ENCODE data around the gene KCNMB4. TPM values are rescaled to one million over a fixed set of nuclear protein-coding genes. Genes with fewer than 3 reads are reported as not detected.
"Not testable (repeated sequence)": the region's sequence is repeated elsewhere in the genome, so short reads cannot be mapped to it uniquely, and the experiment has no call there.

The KCNMB4 gene
- total and polyA plus RNA-seq, 4 donors: 1.0 to 3.3 (median 2.0) TPM

GRCh38 chr12:70386771-70387170 is 20.7 kb downstream of the KCNMB4 start:
- intact Hi-C loops (cut with DNase I): no loop called here
- ATAC-seq (ENCODE audit: low FRiP score) (no peak), DNase-seq (no peak)
- Histone ChIP-seq H3K36me3 (ENCODE audit: control insufficient read depth in 1 of 2, insufficient read depth in 2 of 2, low read length in 1 of 2) (no peaks in the 10 kb centered on the region), H3K4me3 (ENCODE audit: low read length in 2 of 2) (no peak overlapping the region), H3K4me1 (ENCODE audit: control insufficient read depth in 1 of 2, insufficient read depth in 2 of 2, low read length in 2 of 2) (no peaks in the 10 kb centered on the region), H3K9me3 (ENCODE audit: control insufficient read depth, low read length) (no peaks in the 10 kb centered on the region), H3K27me3 (ENCODE audit: control insufficient read depth in 1 of 2, insufficient read depth in 2 of 2, low read length in 1 of 2) (no peaks in the 10 kb centered on the region), H3K27ac (ENCODE audit: low read depth in 1 of 2, low read length in 2 of 2) (no peak overlapping the region)
- 89 to 94% methylated on average over 1 of the region's 1 CpG for WGBS, 2 donors

- no peak overlapping the region for H3K27ac ChIP-seq (ENCODE audit: low read depth in 1 of 2, low read length in 2 of 2)
- H3K4me1 ChIP-seq (ENCODE audit: control insufficient read depth in 1 of 2, insufficient read depth in 2 of 2, low read length in 2 of 2): no peaks in the 10 kb centered on the region
- intact Hi-C loops (cut with DNase I): no loop called here
- no peaks in the 10 kb centered on the region for H3K27me3 ChIP-seq (ENCODE audit: control insufficient read depth in 1 of 2, insufficient read depth in 2 of 2, low read length in 1 of 2)
- no peaks in the 10 kb centered on the region for H3K9me3 ChIP-seq (ENCODE audit: control insufficient read depth, low read length)
- no peak for DNase-seq
- H3K36me3 ChIP-seq (ENCODE audit: control insufficient read depth in 1 of 2, insufficient read depth in 2 of 2, low read length in 1 of 2): no peaks in the 10 kb centered on the region
- WGBS, 2 donors: 96 to 99% methylated on average over 2 of the region's 2 CpGs
- H3K4me3 ChIP-seq (ENCODE audit: low read length in 2 of 2): no peak overlapping the region
- no peak for ATAC-seq (ENCODE audit: low FRiP score)
Observed at GRCh38 chr12:70389678-70390077, 23.6 kb downstream of the KCNMB4 start.

- H3K4me1 ChIP-seq (ENCODE audit: control insufficient read depth in 1 of 2, insufficient read depth in 2 of 2, low read length in 2 of 2); H3K36me3 ChIP-seq (ENCODE audit: control insufficient read depth in 1 of 2, insufficient read depth in 2 of 2, low read length in 1 of 2); H3K27ac ChIP-seq (ENCODE audit: low read depth in 1 of 2, low read length in 2 of 2); DNase-seq; H3K4me3 ChIP-seq (ENCODE audit: low read length in 2 of 2); intact Hi-C loops (cut with DNase I); H3K27me3 ChIP-seq (ENCODE audit: control insufficient read depth in 1 of 2, insufficient read depth in 2 of 2, low read length in 1 of 2); ATAC-seq (ENCODE audit: low FRiP score); H3K9me3 ChIP-seq (ENCODE audit: control insufficient read depth, low read length): not testable (repeated sequence)
- WGBS, 2 donors: 77 to 91% methylated on average over 1 of the region's 1 CpG
Observed at GRCh38 chr12:70392631-70393030, 26.5 kb downstream of the KCNMB4 start.

- intact Hi-C loops (cut with DNase I): no loop called here
- no peaks in the 10 kb centered on the region for H3K27me3 ChIP-seq (ENCODE audit: control insufficient read depth in 1 of 2, insufficient read depth in 2 of 2, low read length in 1 of 2)
- H3K4me1 ChIP-seq (ENCODE audit: control insufficient read depth in 1 of 2, insufficient read depth in 2 of 2, low read length in 2 of 2): no peaks in the 10 kb centered on the region
- 82 to 86% methylated on average over 2 of the region's 2 CpGs for WGBS, 2 donors
- H3K36me3 ChIP-seq (ENCODE audit: control insufficient read depth in 1 of 2, insufficient read depth in 2 of 2, low read length in 1 of 2): no peaks in the 10 kb centered on the region
- ATAC-seq (ENCODE audit: low FRiP score) (no peak), DNase-seq (no peak)
- peaks cover 3% of the 10 kb centered on the region for H3K9me3 ChIP-seq (ENCODE audit: control insufficient read depth, low read length)
- no peak overlapping the region for H3K4me3 ChIP-seq (ENCODE audit: low read length in 2 of 2)
- H3K27ac ChIP-seq (ENCODE audit: low read depth in 1 of 2, low read length in 2 of 2): no peak overlapping the region
Observed at GRCh38 chr12:70393787-70394499, 27.9 kb downstream of the KCNMB4 start.

DNA sequence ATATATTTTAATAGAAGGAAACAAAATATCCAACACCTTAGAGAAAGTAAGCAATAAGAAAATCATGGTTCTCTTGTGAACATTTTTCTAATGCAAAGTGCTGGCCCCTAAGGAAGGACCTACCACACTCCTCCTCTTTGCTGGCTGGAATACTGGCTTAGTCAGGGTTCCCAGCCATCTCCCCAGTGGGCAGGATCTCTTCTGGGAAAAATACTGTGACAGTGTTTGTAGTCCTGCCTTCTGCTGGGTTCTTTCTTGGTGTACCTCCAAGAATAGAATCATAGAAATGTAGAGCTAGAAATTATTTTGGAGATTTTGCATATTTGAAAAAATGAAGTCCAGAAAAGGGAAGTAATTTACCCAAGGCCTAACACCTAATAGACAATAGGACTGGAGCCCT is 31.9 kb downstream of the KCNMB4 start:
- no peaks in the 10 kb centered on the region for H3K27me3 ChIP-seq (ENCODE audit: control insufficient read depth in 1 of 2, insufficient read depth in 2 of 2, low read length in 1 of 2)
- H3K4me3 ChIP-seq (ENCODE audit: low read length in 2 of 2): no peak overlapping the region
- DNase-seq (no peak), ATAC-seq (ENCODE audit: low FRiP score) (no peak)
- no peaks in the 10 kb centered on the region for H3K4me1 ChIP-seq (ENCODE audit: control insufficient read depth in 1 of 2, insufficient read depth in 2 of 2, low read length in 2 of 2)
- peaks cover 3% of the 10 kb centered on the region for H3K9me3 ChIP-seq (ENCODE audit: control insufficient read depth, low read length)
- H3K27ac ChIP-seq (ENCODE audit: low read depth in 1 of 2, low read length in 2 of 2): no peak overlapping the region
- H3K36me3 ChIP-seq (ENCODE audit: control insufficient read depth in 1 of 2, insufficient read depth in 2 of 2, low read length in 1 of 2): peaks cover 0 to 3% of the 10 kb centered on the region in 2 donors
- intact Hi-C loops (cut with DNase I): no loop called here

DNA sequence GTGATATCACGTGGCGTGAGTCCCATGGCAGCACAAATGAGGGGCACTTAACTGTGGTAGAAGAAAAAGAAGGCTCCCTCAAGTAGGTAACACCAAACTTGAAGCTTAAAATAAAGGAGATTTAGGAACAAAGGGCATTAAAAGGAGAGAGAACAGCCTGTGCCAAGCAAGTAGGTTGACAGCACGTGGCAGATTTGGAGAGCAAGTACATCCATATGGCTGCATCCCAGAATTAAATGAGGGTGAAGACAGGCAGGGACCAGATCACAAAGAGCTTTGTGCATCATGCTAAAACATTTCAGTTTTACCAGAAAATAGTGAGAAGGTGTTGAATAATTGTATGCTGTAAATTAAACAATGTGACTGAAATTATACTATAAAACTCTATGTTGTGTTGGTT is 32.8 kb downstream of the KCNMB4 start:
- no peaks in the 10 kb centered on the region for H3K27me3 ChIP-seq (ENCODE audit: control insufficient read depth in 1 of 2, insufficient read depth in 2 of 2, low read length in 1 of 2)
- no peak for DNase-seq
- no peak overlapping the region for H3K27ac ChIP-seq (ENCODE audit: low read depth in 1 of 2, low read length in 2 of 2)
- intact Hi-C loops (cut with DNase I): no loop called here
- no peak for ATAC-seq (ENCODE audit: low FRiP score)
- WGBS, 2 donors: 82 to 87% methylated on average over 3 of the region's 3 CpGs
- no peaks in the 10 kb centered on the region for H3K4me1 ChIP-seq (ENCODE audit: control insufficient read depth in 1 of 2, insufficient read depth in 2 of 2, low read length in 2 of 2)
- H3K4me3 ChIP-seq (ENCODE audit: low read length in 2 of 2): no peak overlapping the region
- peaks cover 0 to 3% of the 10 kb centered on the region in 2 donors for H3K36me3 ChIP-seq (ENCODE audit: control insufficient read depth in 1 of 2, insufficient read depth in 2 of 2, low read length in 1 of 2)
- peaks cover 3% of the 10 kb centered on the region for H3K9me3 ChIP-seq (ENCODE audit: control insufficient read depth, low read length)

DNA sequence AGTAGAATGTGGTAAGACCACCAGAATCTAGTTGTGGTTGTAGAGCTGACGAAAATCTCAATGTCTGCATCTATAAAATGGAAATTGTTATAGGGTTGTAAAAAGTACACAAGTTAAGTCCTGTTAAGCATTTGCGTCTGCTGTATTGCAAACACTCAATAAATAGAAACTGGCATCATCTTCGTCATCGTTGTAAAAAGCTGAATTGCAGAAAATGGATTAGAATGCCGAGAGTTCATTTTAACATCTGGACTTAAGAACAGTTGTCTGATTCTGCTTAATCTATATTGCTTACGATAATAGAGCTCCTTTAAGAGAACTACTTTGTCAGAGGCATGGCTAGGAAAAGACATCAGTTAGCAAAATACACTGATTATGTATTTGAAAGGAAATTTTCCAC is 33.2 kb downstream of the KCNMB4 start:
- intact Hi-C loops (cut with DNase I): no loop called here
- H3K27me3 ChIP-seq (ENCODE audit: control insufficient read depth in 1 of 2, insufficient read depth in 2 of 2, low read length in 1 of 2): no peaks in the 10 kb centered on the region
- no peaks in the 10 kb centered on the region for H3K4me1 ChIP-seq (ENCODE audit: control insufficient read depth in 1 of 2, insufficient read depth in 2 of 2, low read length in 2 of 2)
- ATAC-seq (ENCODE audit: low FRiP score) (no peak), DNase-seq (no peak)
- no peak overlapping the region for H3K27ac ChIP-seq (ENCODE audit: low read depth in 1 of 2, low read length in 2 of 2)
- no peak overlapping the region for H3K4me3 ChIP-seq (ENCODE audit: low read length in 2 of 2)
- peaks cover 3% of the 10 kb centered on the region for H3K9me3 ChIP-seq (ENCODE audit: control insufficient read depth, low read length)
- peaks cover 0 to 3% of the 10 kb centered on the region in 2 donors for H3K36me3 ChIP-seq (ENCODE audit: control insufficient read depth in 1 of 2, insufficient read depth in 2 of 2, low read length in 1 of 2)
- WGBS, 2 donors: 87 to 97% methylated on average over 6 of the region's 6 CpGs

DNA sequence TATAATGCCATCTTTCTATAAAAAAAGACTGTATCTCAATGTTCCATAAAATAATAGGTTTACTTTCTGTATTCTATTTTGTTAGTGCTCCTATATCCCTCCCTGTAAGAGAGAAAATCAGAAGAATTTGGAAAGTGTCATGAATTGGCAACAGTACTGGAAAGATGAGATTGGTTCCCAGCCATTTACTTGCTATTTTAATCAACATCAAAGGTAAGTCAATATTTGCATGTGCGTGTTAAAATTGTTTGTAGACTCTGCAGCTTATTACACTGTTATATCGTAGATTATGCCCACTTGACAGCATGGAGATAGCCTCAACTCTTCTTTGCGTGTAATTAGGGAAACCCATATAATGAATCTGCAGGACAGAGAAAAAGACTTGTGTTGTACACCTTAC is 34.0 kb downstream of the KCNMB4 start:
- Histone ChIP-seq H3K4me1 (ENCODE audit: control insufficient read depth in 1 of 2, insufficient read depth in 2 of 2, low read length in 2 of 2) (no peaks in the 10 kb centered on the region), H3K9me3 (ENCODE audit: control insufficient read depth, low read length) (peaks cover 3% of the 10 kb centered on the region), H3K36me3 (ENCODE audit: control insufficient read depth in 1 of 2, insufficient read depth in 2 of 2, low read length in 1 of 2) (peaks cover 0 to 3% of the 10 kb centered on the region in 2 donors), H3K4me3 (ENCODE audit: low read length in 2 of 2) (no peak overlapping the region), H3K27ac (ENCODE audit: low read depth in 1 of 2, low read length in 2 of 2) (no peak overlapping the region), H3K27me3 (ENCODE audit: control insufficient read depth in 1 of 2, insufficient read depth in 2 of 2, low read length in 1 of 2) (no peaks in the 10 kb centered on the region)
- DNase-seq: no peak
- intact Hi-C loops (cut with DNase I): no loop called here
- no peak for ATAC-seq (ENCODE audit: low FRiP score)
- WGBS, 2 donors: 90 to 93% methylated on average over 3 of the region's 3 CpGs

- no peak overlapping the region for H3K27ac ChIP-seq (ENCODE audit: low read depth in 1 of 2, low read length in 2 of 2)
- ATAC-seq (ENCODE audit: low FRiP score) (no peak), DNase-seq (no peak)
- WGBS, 2 donors: 91 to 95% methylated on average over 1 of the region's 1 CpG
- no peaks in the 10 kb centered on the region for H3K27me3 ChIP-seq (ENCODE audit: control insufficient read depth in 1 of 2, insufficient read depth in 2 of 2, low read length in 1 of 2)
- H3K36me3 ChIP-seq (ENCODE audit: control insufficient read depth in 1 of 2, insufficient read depth in 2 of 2, low read length in 1 of 2): peaks cover 0 to 3% of the 10 kb centered on the region in 2 donors
- H3K4me3 ChIP-seq (ENCODE audit: low read length in 2 of 2): no peak overlapping the region
- H3K9me3 ChIP-seq (ENCODE audit: control insufficient read depth, low read length): peaks cover 3% of the 10 kb centered on the region
- H3K4me1 ChIP-seq (ENCODE audit: control insufficient read depth in 1 of 2, insufficient read depth in 2 of 2, low read length in 2 of 2): no peaks in the 10 kb centered on the region
- intact Hi-C loops (cut with DNase I): no loop called here
Observed at GRCh38 chr12:70402597-70402996, 36.5 kb downstream of the KCNMB4 start.
